ELF-1 (cell line): ENCODE measurements around the gene GOLGA1.
A peak's percentile ranks its signal among the peaks of the same experiment; 100 is the strongest.

Source experiments
- DNase-seq: peaks from one replicate; pipeline ENCODE4 v3.0.0-alpha.2; 2016; ENCODE audit warnings: low read depth, low spot score

GOLGA1 gene

DNA sequence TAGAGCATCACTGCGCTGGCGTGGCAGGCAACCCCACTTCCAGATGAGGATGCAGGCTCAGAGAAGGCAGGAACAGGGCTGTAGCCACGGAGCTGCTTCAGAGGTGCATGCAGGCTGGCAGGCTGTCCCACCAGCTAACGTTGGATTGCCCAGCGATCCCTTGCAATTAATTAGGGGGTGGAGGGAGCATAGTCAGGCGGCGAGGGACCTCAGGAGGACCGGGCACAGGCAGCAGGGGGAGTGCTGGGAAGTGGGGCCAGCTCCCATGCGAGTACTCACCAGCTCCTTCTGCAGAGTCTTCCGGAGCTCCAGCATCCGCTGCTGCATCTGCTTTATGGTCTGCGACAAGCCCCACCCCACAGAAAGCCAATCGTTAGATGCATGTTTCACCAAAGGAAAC is 58.7 kb downstream of the GOLGA1 start:
- no peak for DNase-seq

DNA sequence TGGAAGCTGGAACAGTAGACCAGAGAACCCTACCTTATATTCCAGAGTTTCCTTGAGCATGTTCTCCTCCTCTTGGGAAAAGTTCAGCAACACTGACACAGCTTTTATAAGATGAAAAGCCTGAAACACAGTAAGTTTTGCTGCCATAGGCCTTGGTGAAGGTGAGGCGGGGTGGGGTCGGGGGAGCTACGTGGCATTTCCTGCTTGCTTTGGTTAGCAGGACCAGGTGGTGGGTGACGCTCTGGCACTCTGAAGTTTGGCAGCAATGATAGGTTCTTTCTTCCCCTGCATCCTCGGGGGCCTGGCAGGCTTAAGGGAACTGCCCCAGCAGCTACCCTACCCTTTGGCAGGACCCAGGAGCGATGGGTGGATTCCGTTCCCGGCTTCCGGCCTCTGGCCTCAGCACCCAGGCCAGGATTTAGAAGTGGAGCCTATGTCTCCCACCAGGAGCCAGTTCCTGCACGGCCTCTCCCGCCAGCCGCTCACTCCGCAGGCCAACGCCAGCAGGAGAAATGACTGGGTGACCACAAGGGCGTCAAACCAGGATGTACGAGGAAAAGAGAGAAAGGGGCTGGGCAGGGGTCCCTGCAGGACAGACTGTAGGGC is 59.6 kb downstream of the GOLGA1 start:
- DNase-seq, result no peak

DNA sequence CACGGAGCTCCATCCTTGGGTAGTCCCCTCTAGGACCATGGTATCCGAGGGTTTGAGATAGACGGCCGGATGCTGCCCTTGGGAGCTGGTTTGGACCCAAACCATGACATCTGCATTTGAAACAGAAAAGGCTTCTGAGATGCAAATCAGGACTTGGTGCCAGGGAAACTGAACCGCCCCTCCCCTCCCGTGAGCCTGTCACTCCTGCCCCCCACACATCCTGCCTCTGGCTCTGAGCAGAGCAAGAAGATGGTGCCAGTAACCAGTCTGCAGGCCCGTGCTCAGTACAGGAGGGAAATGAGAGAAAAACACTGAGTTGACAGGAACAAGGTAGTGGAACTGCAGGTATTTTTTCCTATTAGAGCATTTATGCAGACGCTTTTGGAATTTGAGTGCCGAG is 60.4 kb downstream of the GOLGA1 start:
- DNase-seq, result peak; percentile 56

DNA sequence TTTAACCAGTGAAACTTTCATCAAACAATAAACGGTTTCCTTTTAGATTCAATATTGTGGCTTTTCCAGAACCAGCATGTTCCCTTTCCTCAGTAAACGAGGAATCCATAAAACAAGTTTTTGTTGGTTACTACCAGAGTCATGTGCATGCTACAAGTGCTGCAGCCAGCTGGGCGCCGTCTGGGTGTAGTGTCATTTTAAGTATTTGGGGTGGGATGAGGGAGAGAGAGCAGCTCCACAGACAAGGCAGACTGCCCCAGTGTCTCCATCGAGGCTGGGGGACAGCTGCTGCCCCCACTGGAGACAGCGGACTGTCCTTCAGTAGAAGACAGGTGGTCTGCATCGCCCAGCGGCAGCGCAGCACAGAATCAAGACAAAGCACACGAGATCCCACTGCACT is 61.7 kb downstream of the GOLGA1 start:
- DNase-seq, result no peak

DNA sequence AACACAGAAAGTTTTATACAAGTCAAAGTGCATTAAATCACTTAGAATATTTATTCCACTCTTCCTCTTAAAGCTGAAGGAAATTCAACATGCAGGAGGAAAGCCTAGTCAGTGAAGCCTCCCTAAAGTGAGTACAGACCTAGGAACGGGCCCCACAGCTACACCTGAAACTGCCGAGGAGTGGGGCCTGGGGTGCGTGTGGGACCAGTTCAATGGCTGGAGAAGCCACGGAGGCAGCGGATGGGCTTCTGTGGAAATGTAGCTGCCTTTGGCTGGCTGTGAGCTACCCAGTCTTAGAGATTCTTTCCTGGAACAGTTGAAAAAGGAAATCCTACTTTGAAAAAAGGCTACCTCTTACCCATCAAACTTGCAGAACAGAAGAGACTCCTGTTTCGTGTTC is 62.4 kb downstream of the GOLGA1 start:
- DNase-seq, result no peak

DNA sequence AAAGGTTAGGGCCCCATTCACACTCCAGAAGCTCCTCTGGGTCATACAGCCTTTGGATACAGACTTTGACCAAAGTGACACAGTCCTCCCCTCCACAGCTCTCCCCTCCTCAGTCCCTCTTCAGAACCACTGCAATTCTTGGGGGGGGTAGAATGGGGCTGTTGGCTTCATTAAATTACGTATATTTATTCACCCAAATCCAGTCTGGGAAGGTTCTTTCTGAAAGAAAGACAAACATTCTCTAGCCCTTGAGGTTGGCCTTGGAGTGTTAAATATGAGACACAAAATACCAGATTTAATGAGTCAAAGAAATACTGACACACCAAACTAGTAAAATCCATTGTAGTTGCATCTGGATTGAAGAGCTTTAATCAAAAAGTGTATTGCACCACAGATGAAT is 62.9 kb downstream of the GOLGA1 start:
- DNase-seq, result no peak

DNA sequence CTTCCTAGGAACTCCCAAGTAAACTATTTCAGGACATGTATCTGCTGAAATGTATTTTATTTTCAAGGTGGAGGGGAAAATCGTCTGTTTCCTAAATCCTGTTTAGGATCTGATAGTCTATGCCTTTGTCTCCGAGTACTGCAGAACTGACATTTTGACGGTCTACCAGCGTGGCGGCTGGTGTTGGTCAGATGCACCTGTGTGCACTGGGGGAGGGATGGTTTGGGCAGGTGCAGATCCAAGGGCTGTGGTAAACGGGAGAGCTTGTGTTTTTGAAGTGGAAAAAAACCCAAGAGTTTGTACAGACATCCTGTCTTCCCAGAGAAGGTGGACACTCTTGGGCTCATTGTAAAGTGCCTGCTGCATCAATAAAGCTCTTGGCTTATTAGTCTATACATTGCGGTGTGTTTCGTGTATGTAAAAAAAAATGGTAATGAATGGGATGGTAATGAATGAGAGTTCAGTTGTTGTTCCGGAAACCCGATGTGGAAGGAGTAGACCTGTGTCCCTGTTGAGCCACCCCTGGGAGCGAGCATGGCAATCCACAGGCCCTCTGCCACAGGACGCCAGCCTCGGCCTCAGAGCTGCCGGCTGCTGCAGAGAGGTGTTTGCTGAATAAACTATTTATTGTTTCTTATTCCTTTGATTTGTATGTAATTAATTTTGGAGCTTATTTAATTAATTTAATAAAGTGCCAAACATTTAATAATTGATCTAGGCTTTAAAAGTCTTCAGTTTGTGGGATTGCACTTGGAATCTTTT is 63.7 kb downstream of the GOLGA1 start:
- DNase-seq, result no peak

DNA sequence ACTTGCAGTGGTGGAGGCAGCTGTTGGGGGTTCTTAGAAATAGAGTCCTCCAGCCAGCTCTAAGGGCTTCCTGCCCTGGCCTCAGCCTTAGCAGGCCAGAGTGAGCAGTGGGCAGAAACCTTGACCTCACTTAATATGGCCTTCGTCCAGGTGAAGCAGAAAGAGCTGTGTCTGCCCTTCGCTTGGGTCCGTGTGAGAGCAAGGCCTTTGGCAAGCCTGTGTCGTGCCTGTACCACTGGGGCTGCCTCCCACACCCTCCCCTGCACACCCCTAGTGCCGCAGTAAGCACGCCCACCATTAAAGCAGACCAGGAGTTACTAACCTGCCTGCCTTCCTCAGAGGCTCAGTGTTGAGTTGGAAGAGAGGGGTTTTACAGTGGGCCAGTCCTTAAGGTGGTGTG is 65.4 kb downstream of the GOLGA1 start:
- DNase-seq, result no peak

DNA sequence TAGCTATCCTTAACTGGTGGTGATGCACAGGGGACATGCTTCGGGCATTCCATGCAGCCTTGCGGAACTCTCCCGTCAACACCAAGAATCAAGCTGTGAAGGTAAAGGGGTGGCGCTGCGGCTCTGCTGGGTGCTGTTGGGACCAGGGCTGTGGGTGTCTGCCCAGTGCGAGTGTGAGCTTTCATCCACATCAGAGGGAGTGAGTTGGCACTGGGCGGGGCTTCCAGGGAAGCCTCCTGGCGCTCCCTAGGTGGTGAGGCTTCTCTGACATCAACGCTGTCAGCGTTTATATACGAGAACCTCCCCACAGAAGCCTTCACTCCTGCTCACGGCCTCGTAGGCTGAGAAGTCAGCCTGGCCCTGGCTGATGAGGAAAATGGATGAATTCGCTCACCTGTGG is 67.2 kb downstream of the GOLGA1 start:
- DNase-seq, result no peak

DNA sequence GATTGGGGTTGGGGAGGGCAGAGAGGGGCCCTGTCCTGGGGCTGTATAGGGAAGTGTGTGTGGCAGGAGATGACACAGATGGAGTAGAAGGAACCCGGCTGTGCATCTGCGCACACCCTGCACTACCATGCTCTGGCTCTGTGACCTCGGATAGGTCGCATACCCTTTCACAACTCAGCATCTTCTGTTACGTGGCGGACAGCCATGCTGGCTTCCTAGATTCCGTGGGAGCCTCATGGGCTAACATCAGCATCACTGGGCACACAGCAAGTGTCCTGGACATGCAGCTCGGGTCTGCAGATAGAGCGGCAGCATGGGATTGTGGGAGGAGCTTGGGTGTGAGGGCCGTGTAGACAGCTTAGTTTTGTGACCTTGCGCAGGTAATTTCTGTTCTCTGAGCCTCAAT is 69.7 kb downstream of the GOLGA1 start:
- DNase-seq, result no peak

DNA sequence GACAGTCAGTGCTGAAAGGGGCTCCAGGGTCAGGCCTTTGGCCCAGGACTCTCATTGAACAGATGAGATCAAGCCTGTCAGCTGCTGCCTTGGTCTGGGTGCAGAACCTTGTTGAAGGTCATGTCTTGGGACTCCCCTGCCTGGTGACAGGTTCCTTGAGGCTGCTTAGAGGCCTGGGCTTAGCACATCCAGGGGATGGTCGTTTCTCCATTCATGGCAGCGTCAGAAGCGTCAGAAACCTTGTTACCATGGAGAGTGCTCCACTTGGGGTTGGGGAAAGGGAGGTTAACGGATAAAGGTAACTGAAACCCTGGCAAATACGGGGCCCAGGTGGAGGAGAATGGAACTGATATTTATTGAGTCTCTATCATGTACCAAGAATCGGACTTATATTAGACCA is 70.2 kb downstream of the GOLGA1 start:
- DNase-seq, result no peak

DNA sequence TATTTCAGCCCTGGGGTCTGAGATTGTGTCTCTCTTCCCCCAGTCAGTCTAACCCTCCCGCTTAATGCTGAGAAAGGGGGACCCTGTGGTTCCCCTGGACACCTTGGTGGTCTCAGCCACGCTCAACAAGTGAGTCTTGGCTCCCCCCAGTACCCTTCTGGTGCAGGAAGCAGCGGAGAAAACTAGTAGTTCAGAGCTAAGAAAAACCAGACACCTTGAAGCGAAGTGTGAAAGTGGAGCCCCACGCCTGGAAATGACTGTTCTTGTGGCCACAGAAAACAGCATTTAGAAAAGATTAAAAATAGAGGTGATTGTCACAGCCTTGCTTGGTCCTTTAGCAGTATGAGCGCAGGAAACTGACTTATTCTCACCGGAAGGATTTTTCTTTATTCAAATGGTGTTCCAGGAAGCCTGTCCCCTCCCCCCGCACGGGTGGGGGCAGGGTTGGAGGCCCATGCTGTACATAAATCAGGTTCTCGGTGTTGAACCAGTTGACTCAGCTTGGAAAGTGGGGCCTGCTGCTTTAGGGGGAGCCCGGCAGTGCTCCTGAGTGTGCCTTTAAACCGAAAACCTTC is 70.8 kb downstream of the GOLGA1 start:
- DNase-seq, result no peak

DNA sequence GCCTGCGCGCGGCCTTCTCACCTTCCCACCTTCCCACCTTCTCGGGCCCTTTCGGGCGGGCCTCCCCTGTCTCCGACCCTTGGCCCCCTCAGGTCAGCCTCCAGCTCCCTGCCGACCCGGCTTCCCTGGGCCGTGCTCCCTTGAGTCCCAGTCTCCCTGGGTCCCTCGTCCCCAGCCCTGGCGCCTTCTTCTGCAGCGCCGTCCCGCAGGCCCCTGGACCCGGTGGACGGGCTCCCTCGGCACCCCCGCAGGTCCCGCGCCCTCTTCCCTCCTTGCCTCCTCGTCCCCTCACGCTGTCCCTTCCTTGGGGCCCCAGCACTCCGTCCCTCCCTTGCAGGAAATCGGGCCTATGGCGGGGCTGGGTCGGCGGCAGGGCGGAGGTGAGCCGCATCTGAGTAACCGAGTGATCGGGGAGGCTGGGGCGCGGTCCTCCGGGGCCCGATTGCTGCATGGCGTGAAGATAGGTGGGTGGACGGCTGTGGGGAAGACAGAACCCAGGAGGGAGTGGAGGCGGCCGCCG is 71.4 kb downstream of the GOLGA1 start:
- DNase-seq, result no peak

DNA sequence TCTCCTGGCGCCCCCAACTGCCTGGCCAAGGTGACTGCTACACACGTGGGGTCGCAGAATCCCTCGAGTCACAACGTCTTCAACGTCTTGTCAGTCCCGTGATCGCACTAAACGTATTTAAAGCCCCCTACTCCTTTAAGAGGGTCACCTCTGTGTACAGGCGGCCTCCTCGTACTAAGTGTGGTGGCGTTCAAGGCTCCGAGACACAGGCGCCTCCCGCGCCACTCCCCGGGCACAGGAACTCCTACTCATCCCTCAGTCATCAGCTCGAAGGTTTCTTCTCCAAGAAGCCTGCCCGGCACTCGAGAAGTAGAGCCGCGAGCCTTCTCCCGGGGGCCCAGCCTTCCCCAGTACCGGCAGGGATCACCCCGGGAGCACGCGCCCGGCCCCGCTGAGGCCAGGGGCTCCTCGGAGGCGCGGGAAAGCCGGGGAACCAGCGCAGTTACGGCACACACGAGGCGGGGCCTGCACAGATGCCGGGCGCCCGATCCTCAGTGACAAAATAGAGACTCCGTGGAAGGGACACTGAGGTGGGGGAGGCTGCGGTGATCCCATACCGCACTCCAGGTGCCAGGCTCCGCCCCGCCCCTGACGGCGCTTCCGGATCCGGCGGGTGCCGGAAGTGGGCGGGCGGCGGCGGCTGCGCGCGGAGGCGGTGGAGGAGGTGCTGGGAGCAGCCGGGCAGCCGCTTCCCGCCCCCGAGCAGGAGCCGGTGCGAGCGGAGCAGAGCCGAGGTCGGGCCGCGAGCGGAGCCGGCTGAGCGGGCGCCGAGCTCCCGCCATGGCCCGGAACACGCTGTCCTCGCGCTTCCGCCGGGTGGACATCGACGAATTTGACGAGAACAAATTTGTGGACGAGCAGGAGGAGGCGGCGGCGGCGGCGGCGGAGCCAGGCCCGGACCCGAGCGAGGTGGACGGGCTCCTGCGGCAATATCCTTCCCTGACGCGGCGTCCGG is 72.1 kb downstream of the GOLGA1 start:
- DNase-seq, result peak; percentile 89

DNA sequence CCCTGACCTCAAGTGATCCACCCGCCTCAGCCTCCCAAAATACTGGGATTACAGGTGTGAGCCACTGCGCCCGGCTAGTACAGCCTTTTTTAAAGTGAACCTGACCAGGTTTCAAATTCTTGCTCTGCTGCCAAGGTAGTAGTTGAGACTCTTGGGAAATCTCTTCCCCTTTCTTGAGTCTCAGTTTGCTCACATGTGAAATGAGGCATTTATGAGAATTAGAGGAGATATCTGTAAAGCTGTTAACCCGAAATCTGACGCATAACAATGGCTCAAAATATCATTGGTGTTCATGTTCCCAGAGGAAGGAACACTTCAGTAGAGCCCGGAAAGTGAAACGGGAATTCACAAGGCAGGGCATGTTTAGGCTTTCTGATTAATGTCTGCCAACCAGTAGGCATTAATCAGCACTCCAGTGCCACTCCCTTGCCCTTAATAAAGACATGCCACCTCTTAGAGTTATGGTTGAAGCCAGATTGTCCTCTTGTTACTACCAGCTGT is 77.5 kb downstream of the GOLGA1 start:
- DNase-seq, result no peak

DNA sequence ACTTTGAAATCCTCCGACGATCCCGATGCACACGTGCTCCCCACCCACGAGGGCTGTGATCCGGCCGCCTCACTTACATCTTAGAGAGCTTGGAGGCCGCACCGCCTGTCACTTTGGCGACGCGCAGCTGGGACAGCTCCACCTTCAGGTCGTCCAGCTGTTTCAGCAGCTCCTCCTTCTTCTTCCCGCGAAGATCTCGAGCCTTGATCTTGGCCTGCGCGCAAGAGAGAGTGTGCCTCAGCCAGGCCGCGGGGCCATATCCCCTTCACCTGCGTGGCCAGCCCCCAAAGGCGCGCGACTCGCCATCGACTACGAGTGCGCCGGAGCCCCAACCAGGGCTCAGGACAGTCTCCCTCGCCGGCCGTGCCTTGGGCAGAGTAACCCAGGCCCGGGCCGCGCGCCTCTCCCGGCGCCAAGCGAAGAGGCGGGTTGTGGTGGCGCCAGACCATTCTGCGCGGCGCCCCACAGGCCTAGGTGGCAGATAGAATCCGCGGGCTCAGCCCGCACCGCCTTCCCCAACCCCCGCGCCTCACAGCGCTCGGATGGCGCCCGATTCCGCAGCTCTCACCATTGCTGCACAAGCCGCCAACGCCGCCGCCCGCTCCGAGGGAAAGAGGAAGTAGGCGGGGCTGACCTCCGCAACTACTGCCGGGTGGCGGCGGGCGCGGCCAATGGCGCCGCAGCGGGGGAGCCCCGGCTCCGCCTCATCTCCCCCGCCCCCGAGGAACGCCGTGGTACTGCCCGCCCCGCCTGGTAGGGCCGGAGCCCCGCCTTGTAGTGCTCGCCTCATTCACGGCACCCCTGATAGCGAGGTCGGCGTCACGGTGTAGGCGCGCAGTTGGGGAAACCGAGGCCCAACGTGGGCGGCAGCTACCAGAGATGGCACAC is 79.3 kb downstream of the GOLGA1 start, which contains the start of the genes ARPC5L and RPL35:
TSS of gene ARPC5L (plus strand) at position 789 of the 888 bp plus-strand sequence. CDS start 7,161 bp downstream, outside the sequence.
TSS of gene RPL35 (minus strand) at position 616 of the 888 bp plus-strand sequence. CDS start at position 571, 45 bp downstream.
- DNase-seq, result peak; percentile 94

DNA sequence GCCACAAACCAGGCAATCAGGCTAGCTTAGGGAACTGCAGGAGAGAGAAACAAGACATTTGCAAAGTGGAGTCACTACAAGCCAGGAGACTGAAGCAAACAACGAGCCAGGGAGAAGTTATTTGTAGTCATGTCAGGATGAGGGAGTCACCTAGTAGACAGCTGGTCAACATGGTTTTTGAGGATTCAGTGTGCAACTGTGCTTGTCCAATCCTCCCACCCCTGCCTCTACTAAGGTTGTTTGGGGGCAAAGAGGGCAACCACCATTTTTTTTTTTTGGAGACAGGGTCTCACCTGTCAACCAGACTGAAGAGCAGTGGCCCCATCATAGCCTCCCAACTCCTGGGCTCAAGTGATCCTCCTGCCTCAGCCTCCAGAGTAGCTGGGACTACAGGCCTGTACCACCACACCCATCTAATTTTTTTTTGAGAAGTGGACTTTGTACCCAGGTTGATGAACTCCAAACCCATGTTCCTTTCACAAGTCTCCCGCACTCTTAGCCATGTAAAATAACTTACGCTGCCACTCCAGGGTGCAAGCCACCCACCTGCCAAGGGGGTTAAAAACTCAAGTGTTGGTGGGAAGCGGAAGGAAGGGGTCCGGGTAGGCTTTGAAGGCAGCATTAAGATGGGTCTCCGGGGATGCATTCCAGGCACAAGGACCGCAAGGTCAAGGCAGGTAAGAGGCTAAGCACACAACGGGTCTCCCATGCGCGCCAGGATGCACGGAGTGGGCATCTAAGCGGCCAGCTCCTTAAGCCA is 80.1 kb downstream of the GOLGA1 start:
- DNase-seq, result no peak

DNA sequence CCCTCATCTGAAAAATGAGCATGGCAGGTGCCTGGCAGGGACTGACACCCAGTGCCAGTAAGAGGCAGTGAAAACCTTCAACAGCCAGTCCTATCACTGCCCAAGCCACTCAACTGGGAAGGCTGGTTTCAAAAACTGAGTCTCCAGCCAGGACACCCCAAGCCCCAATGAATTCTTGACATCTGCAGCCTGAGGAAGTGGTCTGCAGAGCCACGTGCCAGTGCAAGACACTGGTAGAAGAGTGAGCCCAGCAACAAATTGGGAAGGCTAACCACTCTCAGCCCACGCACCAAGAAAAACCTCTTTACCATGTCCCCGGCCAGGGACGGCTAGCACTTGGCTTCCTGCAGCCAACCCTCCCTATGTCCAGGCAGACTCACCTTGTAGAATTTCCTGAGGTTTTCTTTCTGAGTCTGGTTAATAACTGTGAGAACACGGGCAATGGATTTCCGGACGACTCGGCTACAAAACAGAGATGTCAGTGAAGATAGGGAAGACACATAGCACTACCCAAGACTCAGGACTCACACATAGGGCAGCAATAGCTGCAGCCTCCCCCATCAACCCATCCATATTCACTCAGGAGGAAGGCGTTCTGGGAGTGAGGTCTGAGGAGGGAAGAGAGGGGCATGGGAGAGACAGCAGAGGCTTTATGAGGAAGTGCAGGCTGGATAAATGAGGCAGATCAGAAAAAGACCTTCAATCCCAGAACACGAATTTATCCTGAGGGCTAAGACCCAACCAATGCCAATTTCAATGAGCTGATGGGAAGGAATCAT is 80.9 kb downstream of the GOLGA1 start:
- DNase-seq, result no peak
